Gastroesophageal sphincter (tissue), 4 donors: ENCODE data around the gene SYNPO. TPM values are rescaled to one million over a fixed set of nuclear protein-coding genes. Genes with fewer than 3 reads are reported as not detected.

Experiments used
- ATAC-seq: fragments of 150-250 bp; one replicate; pipeline ENCODE4 v1.9.1; 2016; ENCODE audit warnings: mild to moderate bottlenecking, moderate library complexity
- H3K27ac ChIP-seq, 4 donors: fragments of 200-600 bp; sonication (generic) in 3 of 4; 1 replicate in 3 of 4; 2 replicates in 1 of 4; pipeline ENCODE4 v1.5.1; 2016 to 2019
- H3K27me3 ChIP-seq: fragments of 200-600 bp; sonication (generic); one replicate; pipeline ENCODE4 v1.5.1; 2019
- H3K36me3 ChIP-seq, 2 donors: fragments of 200-600 bp; sonication (generic); one replicate each; pipeline ENCODE4 v1.5.1; 2019; ENCODE audit warnings: control low read depth in 1 of 2
- H3K4me1 ChIP-seq, 3 donors: fragments of 200-600 bp; sonication (generic); 1 replicate in 2 of 3; 2 replicates in 1 of 3; pipeline ENCODE4 v1.5.1; 2016 to 2019; ENCODE audit warnings: control low read depth in 2 of 3
- H3K4me3 ChIP-seq, 2 donors: fragments of 200-600 bp; sonication (generic); one replicate each; pipeline ENCODE4 v1.5.1; 2019; ENCODE audit warnings: mild to moderate bottlenecking in 1 of 2, moderate library complexity in 1 of 2
- H3K9me3 ChIP-seq, 3 donors: fragments of 200-600 bp; sonication (generic); one replicate each; pipeline ENCODE4 v1.5.1; 2017 to 2019; ENCODE audit warnings: control low read depth in 2 of 3
- EP300 ChIP-seq: sonication (generic); formaldehyde crosslinking; IDR thresholded peaks from one replicate; pipeline ENCODE4 v1.6.1; 2017; ENCODE audit warnings: antibody characterized with exemption, mild to moderate bottlenecking
- POLR2A ChIP-seq, 2 donors: fragments of 450-650 bp; IDR thresholded peaks; one replicate each; pipeline ENCODE4 v1.6.1; 2017; ENCODE audit warnings: antibody characterized with exemption in 2 of 2, mild to moderate bottlenecking in 2 of 2, moderate library complexity in 1 of 2
- POLR2AphosphoS5 ChIP-seq: sonication (generic); formaldehyde crosslinking; IDR thresholded peaks from one replicate; pipeline ENCODE4 v1.6.1; 2017; ENCODE audit warnings: antibody characterized with exemption
- WGBS, 2 donors: methylation state at CpG; one replicate each; pipeline ENCODE4 v1.1.5; 2018; ENCODE audit warnings: low coverage in 1 of 2; 5-methylcytosine and 5-hydroxymethylcytosine counted together
- total RNA-seq, 4 donors: library from RNA; depleted of rRNA; stranded (reverse); fragments of >200 nt; gene quantifications; one replicate each; pipeline ENCODE4 v1.1.0, GENCODE V29; 2016
- TF ChIP-seq, protein P1 (sequence below), 4 experiments: fragments of 200-600 bp in 2 of 4; fragments of 450-650 bp in 2 of 4; sonication (generic) in 1 of 4; IDR thresholded peaks; one replicate each; pipeline ENCODE4 v1.5.1; 2017 to 2019; ENCODE audit warnings: antibody characterized with exemption in 4 of 4, mild to moderate bottlenecking in 2 of 4, moderate library complexity in 2 of 4

Gene SYNPO
- total RNA-seq, 4 donors from 2014 or later: 31.6 to 50.5 (median 37.4) TPM

DNA sequence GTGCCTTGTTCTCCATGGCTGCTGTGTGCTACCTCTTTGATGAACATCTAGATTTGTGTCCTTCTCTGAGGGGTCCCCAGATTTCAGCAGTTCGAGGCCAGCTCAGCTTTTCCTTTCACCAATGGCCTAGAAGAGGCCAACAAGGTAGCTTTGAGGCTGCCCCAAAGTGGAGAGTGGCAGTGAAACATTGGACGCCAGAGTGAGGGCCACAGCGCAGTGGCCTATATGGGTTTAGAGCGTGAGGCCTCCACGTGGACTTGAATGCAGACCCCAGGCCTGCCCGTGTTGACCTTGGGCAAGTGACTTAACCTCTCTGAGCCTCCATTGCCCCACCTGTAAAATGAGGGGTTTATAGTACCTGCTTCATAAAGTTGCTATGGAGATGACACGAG, 32.4 kb downstream of the SYNPO start:
- no peak for TF ChIP-seq POLR2A (IDR thresholded peaks at IDR 0.05)
- no peak for TF ChIP-seq EP300
- TF ChIP-seq POLR2AphosphoS5: no peak
- Histone ChIP-seq H3K36me3 (no peaks in the 10 kb centered on the region), H3K9me3 (no peaks in the 10 kb centered on the region), H3K4me1 (peaks cover 0 to 40% (median 11%) of the 10 kb centered on the region in 3 donors), H3K27me3 (peaks cover 12% of the 10 kb centered on the region), H3K4me3 (peak overlapping the region in 1 of 2 donors; percentile 60), H3K27ac (no peak overlapping the region)
- ATAC-seq: no peak
- 80 to 100% methylated on average over 1 of the region's 7 CpGs for WGBS, 2 donors

DNA sequence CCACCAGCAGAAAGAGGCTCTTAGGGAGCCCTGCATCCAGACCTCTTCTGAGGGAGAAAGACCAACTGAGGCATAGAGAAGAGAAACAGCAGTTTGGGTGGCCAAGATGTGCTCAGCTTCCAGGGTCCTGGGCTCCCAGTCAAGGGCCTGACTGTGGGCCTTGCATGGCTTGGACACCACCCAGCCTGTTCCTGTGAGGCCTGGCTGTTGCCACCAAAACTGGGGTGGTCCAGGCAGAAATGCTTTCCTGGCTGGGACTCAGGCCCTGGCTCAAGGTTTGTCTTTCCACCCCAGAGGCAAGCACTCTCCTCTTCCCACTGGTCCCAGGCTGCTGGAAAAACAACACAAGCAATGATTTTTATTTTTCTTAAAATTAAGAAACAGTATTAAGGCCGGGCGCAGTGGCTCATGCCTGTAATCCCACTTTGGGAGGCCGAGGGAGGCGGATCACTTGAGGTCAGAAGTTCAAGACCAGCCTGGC, 33.9 kb downstream of the SYNPO start:
- H3K36me3 ChIP-seq: no peaks in the 10 kb centered on the region
- TF ChIP-seq, protein P1, sequence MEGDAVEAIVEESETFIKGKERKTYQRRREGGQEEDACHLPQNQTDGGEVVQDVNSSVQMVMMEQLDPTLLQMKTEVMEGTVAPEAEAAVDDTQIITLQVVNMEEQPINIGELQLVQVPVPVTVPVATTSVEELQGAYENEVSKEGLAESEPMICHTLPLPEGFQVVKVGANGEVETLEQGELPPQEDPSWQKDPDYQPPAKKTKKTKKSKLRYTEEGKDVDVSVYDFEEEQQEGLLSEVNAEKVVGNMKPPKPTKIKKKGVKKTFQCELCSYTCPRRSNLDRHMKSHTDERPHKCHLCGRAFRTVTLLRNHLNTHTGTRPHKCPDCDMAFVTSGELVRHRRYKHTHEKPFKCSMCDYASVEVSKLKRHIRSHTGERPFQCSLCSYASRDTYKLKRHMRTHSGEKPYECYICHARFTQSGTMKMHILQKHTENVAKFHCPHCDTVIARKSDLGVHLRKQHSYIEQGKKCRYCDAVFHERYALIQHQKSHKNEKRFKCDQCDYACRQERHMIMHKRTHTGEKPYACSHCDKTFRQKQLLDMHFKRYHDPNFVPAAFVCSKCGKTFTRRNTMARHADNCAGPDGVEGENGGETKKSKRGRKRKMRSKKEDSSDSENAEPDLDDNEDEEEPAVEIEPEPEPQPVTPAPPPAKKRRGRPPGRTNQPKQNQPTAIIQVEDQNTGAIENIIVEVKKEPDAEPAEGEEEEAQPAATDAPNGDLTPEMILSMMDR (IDR thresholded peaks at IDR 0.05): no peak
- TF ChIP-seq EP300: no peak
- no peak for TF ChIP-seq POLR2AphosphoS5
- no peak for TF ChIP-seq POLR2A (IDR thresholded peaks at IDR 0.05)
- peaks cover 12% of the 10 kb centered on the region for H3K27me3 ChIP-seq
- no peak overlapping the region for H3K4me3 ChIP-seq
- peaks cover 0 to 40% (median 11%) of the 10 kb centered on the region in 3 donors for H3K4me1 ChIP-seq
- H3K27ac ChIP-seq: peak overlapping the region in 3 of 4 donors; percentile 40 to 51 (median 45)
- 20 to 79% methylated on average over 1 to 4 of the region's 4 CpGs for WGBS, 2 donors
- peak; percentile 54 for ATAC-seq
- H3K9me3 ChIP-seq: no peaks in the 10 kb centered on the region

DNA sequence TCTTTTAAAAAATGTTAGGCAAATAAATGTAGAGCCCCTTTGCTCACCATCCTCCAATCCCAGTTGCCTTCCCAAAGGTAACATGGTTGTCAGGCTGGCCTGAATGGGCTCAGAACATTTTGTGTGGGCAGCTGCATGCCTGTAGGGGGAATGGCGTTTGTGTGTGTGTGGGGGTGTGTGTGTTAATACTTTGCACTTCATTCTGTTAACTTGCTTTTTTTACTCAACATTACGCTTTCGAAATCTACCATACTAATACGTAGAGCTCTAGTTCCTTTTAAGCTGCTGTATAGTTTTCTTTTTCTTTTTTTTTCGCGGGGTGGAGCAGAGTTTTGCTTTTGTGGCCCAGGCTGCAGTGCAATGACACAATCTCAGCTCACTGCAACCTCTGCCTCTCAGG, 34.6 kb downstream of the SYNPO start:
- TF ChIP-seq, protein P1 (IDR thresholded peaks at IDR 0.05): no peak
- TF ChIP-seq EP300 (no peak), POLR2AphosphoS5 (no peak)
- ATAC-seq: no peak
- no peak overlapping the region for H3K4me3 ChIP-seq
- peaks cover 12% of the 10 kb centered on the region for H3K27me3 ChIP-seq
- 69 to 79% methylated on average over 4 to 6 of the region's 6 CpGs for WGBS, 2 donors
- H3K9me3 ChIP-seq: no peaks in the 10 kb centered on the region
- H3K4me1 ChIP-seq: peaks cover 0 to 40% (median 11%) of the 10 kb centered on the region in 3 donors
- no peaks in the 10 kb centered on the region for H3K36me3 ChIP-seq
- no peak overlapping the region for H3K27ac ChIP-seq

DNA sequence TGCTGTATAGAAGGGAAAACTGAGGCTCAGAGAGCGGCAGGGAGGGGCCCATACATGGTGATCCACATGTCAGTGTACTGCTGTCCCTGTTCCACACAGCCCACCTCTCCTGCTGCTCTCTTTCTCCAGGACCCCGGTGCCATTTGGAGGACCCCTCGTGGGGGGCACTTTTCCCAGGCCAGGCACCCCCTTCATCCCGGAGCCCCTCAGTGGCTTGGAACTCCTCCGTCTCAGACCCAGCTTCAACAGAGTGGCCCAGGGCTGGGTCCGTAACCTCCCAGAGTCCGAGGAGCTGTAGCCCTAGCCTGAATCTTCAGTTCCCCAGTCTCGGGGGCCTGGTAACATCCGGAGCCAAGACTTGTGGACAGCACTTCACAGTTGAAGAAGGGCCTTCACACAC, 36.1 kb downstream of the SYNPO start:
- H3K4me3 ChIP-seq: no peak overlapping the region
- no peak for TF ChIP-seq POLR2A (IDR thresholded peaks at IDR 0.05)
- no peak for TF ChIP-seq POLR2AphosphoS5
- TF ChIP-seq, protein P1 (IDR thresholded peaks at IDR 0.05): no peak
- no peak for TF ChIP-seq EP300
- WGBS, 2 donors: 80 to 90% methylated on average over 1 to 3 of the region's 9 CpGs
- ATAC-seq: no peak
- no peak overlapping the region for H3K27ac ChIP-seq
- peaks cover 8% of the 10 kb centered on the region for H3K27me3 ChIP-seq
- H3K36me3 ChIP-seq: no peaks in the 10 kb centered on the region
- peaks cover 0 to 30% (median 9%) of the 10 kb centered on the region in 3 donors for H3K4me1 ChIP-seq
- H3K9me3 ChIP-seq: no peaks in the 10 kb centered on the region

DNA sequence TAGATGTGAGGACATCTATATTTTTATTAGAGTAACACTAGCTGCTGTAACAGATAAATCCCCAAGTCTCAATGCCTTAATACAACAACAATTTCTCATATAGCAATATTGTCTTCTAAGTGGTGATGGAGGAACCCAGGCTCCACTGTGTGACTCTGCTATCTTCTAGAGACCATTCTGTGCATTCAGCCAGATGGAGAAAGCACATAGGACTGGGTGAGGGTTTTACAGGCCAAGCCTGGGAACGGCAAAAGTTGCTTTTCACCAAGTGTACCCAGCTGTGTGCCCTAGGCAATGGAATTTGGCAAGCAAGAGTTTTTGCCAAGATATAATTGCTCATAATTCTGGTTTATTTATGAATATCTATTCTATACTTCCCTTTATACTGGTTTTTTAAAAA, 48.7 kb downstream of the SYNPO start:
- peaks cover 20 to 72% of the 10 kb centered on the region in 2 donors for H3K36me3 ChIP-seq
- no peak overlapping the region for H3K4me3 ChIP-seq
- TF ChIP-seq EP300 (no peak), POLR2AphosphoS5 (no peak)
- TF ChIP-seq, protein P1 (IDR thresholded peaks at IDR 0.05): no peak
- no peaks in the 10 kb centered on the region for H3K9me3 ChIP-seq
- H3K4me1 ChIP-seq: no peaks in the 10 kb centered on the region
- 90% methylated on average over 1 of the region's 1 CpG; no CpG with 5 or more reads in 1 of the 2 donors for WGBS, 2 donors
- H3K27ac ChIP-seq: no peak overlapping the region
- H3K27me3 ChIP-seq: no peaks in the 10 kb centered on the region
- ATAC-seq: no peak
